PC-3 (cell line): Measurements from ENCODE around the gene AMN. TPM values are rescaled to one million over a fixed set of nuclear protein-coding genes. Genes with fewer than 3 reads are reported as not detected.

Experiments used
- ATAC-seq: fragments of 200-7000 bp; cut with Tn5 transposase; 2 replicates; pipeline ENCODE4 v1.9.1; 2020; ENCODE audit warnings: mild to moderate bottlenecking, moderate library complexity
- BruUV-seq: library from RNA; stranded (reverse); fragments of 400-500 nt; replicated peaks from 2 replicates; lab custom pipeline; 2021; lab: Mats Ljungman, UMichigan
- CTCF ChIA-PET: fragments of 300-600 bp; sonication (Branson Sonifier 250); formaldehyde crosslinking; loops from one replicate; lab custom pipeline; 2022; ENCODE audit warnings: antibody characterized with exemption; lab: Charles Lee
- POLR2A ChIA-PET: fragments of 300-600 bp; sonication (Branson Sonifier 250); formaldehyde crosslinking; loops from one replicate; lab custom pipeline; 2022; ENCODE audit warnings: antibody characterized with exemption; ENCODE audit not compliant: unreplicated experiment; lab: Charles Lee
- DNase-seq: peaks from one replicate; pipeline ENCODE4 v3.0.0-alpha.2; 2015
- H2AFZ ChIP-seq: fragments of 300-600 bp; sonication (generic); 2 replicates; pipeline ENCODE4 v1.6.0; 2016; ENCODE audit warnings: antibody characterized with exemption, low read length
- H3F3A ChIP-seq: fragments of 300-600 bp; sonication (generic); one replicate; pipeline ENCODE4 v1.6.0; 2017; ENCODE audit warnings: antibody characterized with exemption, low read length, control low read depth, mild to moderate bottlenecking; ENCODE audit not compliant: unreplicated experiment
- H3K27ac ChIP-seq: fragments of 300-600 bp; sonication (generic); 2 replicates; pipeline ENCODE4 v1.5.1; 2016; ENCODE audit warnings: mild to moderate bottlenecking, low read length
- H3K27me3 ChIP-seq: fragments of 300-600 bp; sonication (generic); 2 replicates; pipeline ENCODE4 v1.6.1; 2016; ENCODE audit warnings: low read length, mixed read lengths
- H3K36me3 ChIP-seq: fragments of 300-600 bp; sonication (generic); 2 replicates; pipeline ENCODE4 v1.6.1; 2016; ENCODE audit warnings: low read depth, mixed run types, low read length, mixed read lengths
- H3K4me1 ChIP-seq: fragments of 300-600 bp; sonication (generic); 2 replicates; pipeline ENCODE4 v1.5.1; 2016; ENCODE audit warnings: low read length; ENCODE audit not compliant: insufficient read depth
- H3K4me2 ChIP-seq: fragments of 300-600 bp; sonication (generic); 2 replicates; pipeline ENCODE4 v1.6.0; 2016; ENCODE audit warnings: low read length
- H3K4me3 ChIP-seq: fragments of 300-600 bp; sonication (generic); 2 replicates; pipeline ENCODE4 v1.5.1; 2016; ENCODE audit warnings: mild to moderate bottlenecking, low read length, mixed read lengths
- H3K79me2 ChIP-seq: fragments of 300-600 bp; sonication (generic); 2 replicates; pipeline ENCODE4 v1.6.1; 2017; ENCODE audit warnings: low read length, mixed read lengths
- H3K9ac ChIP-seq: fragments of 300-600 bp; sonication (generic); 2 replicates; pipeline ENCODE4 v1.6.0; 2016; ENCODE audit warnings: mild to moderate bottlenecking, low read length
- H3K9me2 ChIP-seq: fragments of 300-600 bp; sonication (generic); replicated peaks from 2 replicates; pipeline ENCODE4 v1.6.1; 2016; ENCODE audit warnings: mixed run types, low read length, mixed read lengths
- H3K9me3 ChIP-seq: fragments of 300-600 bp; sonication (generic); 2 replicates; pipeline ENCODE4 v1.6.1; 2016; ENCODE audit warnings: low read length, mixed read lengths
- H4K20me1 ChIP-seq: fragments of 300-600 bp; sonication (generic); 2 replicates; pipeline ENCODE4 v1.6.1; 2016; ENCODE audit warnings: low read length, mixed read lengths
- EZH2 ChIP-seq: fragments of 300-600 bp; sonication (generic); IDR thresholded peaks from one replicate; pipeline ENCODE4 v1.6.1; 2017; ENCODE audit warnings: antibody characterized with exemption, mild to moderate bottlenecking, low read length; ENCODE audit not compliant: unreplicated experiment
- EZH2phosphoT487 ChIP-seq: fragments of 300-600 bp; sonication (generic); IDR thresholded peaks from 2 replicates; pipeline ENCODE4 v1.6.1; 2018; ENCODE audit warnings: mild to moderate bottlenecking, antibody characterized with exemption, low read length, borderline replicate concordance
- intact Hi-C: fragments of 100-400 bp; cut with micrococcal nuclease; formaldehyde crosslinking; loops from 2 replicates; pipeline ENCODE4 v1.9.0; 2023
- total RNA-seq: library from RNA; depleted of rRNA; stranded (reverse); fragments of >200 nt; gene quantifications from 2 replicates; pipeline ENCODE4 v1.2.3, GENCODE V29; 2014
- TF ChIP-seq, protein P1 (sequence below): fragments of 300-600 bp; sonication (generic); conservative IDR thresholded peaks from 2 replicates; pipeline ENCODE4 v1.5.1; 2017; ENCODE audit warnings: antibody characterized with exemption, low read depth, mild to moderate bottlenecking, low read length

The AMN gene
- total RNA-seq, 1 experiment from 2014 or later = not detected

DNA sequence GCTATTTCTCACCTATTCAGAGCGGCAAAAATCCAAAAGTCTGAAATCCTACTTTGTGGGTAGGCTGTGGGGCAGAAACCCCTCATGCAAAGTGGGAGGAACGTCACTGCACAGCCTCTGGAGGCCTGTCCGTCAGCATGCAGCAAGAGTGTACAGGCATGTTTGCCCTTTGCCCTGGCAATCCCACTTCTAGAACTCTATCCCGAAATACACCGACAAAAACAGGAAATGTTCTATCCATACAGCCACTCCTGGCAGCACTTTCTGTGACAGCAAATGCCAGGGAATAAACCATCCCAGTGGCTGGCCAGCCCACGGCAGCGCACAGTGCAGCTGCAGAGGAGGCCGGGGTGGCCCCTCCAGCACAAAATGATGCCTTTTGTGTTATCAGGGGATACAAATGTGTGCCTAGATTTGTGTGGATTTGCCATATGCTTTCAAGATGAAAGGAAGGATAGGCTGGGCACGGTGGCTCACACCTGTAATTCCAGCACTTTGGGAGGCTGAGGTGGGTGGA lies 39.7 kb downstream of the AMN start:
- intact Hi-C loops = no loop called here
- CTCF ChIA-PET = no interaction called here
- H3K9ac ChIP-seq = no peak overlapping the region

DNA sequence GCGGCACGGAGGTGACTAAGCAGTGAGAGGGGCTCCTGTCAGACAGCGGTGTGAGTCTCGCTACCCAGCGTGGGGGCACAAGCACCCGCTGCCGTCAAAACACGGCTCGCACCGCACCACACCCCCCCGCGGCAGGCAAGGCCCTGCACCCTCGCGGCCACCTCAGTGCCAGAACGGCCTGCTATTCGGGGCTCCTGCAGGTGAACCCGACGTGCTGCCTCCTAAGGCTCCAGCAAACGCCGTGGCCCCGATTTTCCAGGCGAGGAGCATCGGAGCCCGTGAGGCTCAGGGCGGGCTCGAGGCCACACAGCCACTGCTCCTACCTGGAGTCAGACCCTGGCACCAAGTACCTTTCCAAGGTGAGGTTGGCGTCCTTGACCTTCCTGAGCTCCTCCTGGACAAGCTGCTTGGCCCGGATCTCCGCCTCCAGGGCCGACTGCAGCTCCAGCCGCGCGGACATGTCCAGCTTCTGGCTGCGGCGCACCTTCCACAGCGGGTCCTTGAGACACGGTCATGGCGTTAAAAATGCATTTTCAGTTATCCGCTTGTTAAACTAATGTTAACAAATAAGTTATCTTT lies 41.8 kb downstream of the AMN start:
- ATAC-seq (no peak), DNase-seq (no peak)
- H3K36me3 ChIP-seq = peaks cover 62% of the 10 kb centered on the region
- H3K4me2 ChIP-seq = no peak overlapping the region
- ChIA-PET POLR2A (no interaction called here), CTCF (no interaction called here)
- no peaks in the 10 kb centered on the region for H3K27me3 ChIP-seq
- H3K79me2 ChIP-seq = no peaks in the 10 kb centered on the region
- no peaks in the 10 kb centered on the region for H3K9me2 ChIP-seq
- H3K4me1 ChIP-seq = no peaks in the 10 kb centered on the region
- intact Hi-C loops = no loop called here
- no TSS peak for BruUV-seq
- H3K27ac ChIP-seq = no peak overlapping the region
- H2AFZ ChIP-seq = no peak overlapping the region
- no peak overlapping the region for H3K4me3 ChIP-seq
- no peaks in the 10 kb centered on the region for H3F3A ChIP-seq
- no peak overlapping the region for H3K9ac ChIP-seq
- no peaks in the 10 kb centered on the region for H4K20me1 ChIP-seq
- H3K9me3 ChIP-seq = no peaks in the 10 kb centered on the region
- TF ChIP-seq EZH2phosphoT487 (no peak), EZH2 (no peak)
- TF ChIP-seq, protein P1, sequence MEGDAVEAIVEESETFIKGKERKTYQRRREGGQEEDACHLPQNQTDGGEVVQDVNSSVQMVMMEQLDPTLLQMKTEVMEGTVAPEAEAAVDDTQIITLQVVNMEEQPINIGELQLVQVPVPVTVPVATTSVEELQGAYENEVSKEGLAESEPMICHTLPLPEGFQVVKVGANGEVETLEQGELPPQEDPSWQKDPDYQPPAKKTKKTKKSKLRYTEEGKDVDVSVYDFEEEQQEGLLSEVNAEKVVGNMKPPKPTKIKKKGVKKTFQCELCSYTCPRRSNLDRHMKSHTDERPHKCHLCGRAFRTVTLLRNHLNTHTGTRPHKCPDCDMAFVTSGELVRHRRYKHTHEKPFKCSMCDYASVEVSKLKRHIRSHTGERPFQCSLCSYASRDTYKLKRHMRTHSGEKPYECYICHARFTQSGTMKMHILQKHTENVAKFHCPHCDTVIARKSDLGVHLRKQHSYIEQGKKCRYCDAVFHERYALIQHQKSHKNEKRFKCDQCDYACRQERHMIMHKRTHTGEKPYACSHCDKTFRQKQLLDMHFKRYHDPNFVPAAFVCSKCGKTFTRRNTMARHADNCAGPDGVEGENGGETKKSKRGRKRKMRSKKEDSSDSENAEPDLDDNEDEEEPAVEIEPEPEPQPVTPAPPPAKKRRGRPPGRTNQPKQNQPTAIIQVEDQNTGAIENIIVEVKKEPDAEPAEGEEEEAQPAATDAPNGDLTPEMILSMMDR = no peak

More for the DNA sequence above, 39.7 kb downstream of the AMN start:
- TF ChIP-seq, protein P1 = no peak
- TF ChIP-seq EZH2 (no peak), EZH2phosphoT487 (no peak)
- no peaks in the 10 kb centered on the region for H3K9me2 ChIP-seq
- H3F3A ChIP-seq = no peaks in the 10 kb centered on the region
- H3K36me3 ChIP-seq = peaks cover 69% of the 10 kb centered on the region
- H3K4me1 ChIP-seq = no peaks in the 10 kb centered on the region
- H3K4me3 ChIP-seq = no peak overlapping the region
- H3K9me3 ChIP-seq = no peaks in the 10 kb centered on the region
- H3K27me3 ChIP-seq = no peaks in the 10 kb centered on the region
- BruUV-seq = no TSS peak
- POLR2A ChIA-PET = no interaction called here
- no peaks in the 10 kb centered on the region for H3K79me2 ChIP-seq
- no peak for ATAC-seq
- no peak for DNase-seq
- no peak overlapping the region for H2AFZ ChIP-seq
- H3K27ac ChIP-seq = no peak overlapping the region
- no peaks in the 10 kb centered on the region for H4K20me1 ChIP-seq
- H3K4me2 ChIP-seq = no peak overlapping the region

DNA sequence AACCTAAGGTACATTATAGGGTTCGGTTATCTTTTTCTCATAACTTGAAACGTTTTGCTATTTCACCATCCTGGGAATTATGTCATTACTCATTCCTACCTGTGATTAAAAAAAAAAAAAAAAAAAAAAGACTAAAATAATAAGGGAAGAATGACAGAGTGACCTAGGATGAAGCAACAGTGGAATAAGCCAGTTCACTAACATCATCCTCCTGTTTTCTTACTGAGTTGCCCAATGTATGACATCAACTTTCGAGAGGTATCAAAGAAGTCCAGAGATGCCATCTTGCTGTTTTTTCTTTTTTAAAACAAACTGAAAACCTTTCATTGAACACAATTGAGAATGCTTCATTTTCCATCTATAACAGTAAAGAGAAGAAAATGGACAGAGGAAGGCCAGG lies 42.8 kb downstream of the AMN start:
- Histone ChIP-seq H3K27ac (no peak overlapping the region), H4K20me1 (no peaks in the 10 kb centered on the region), H2AFZ (no peak overlapping the region), H3K9me3 (no peaks in the 10 kb centered on the region), H3K4me1 (no peaks in the 10 kb centered on the region), H3K9me2 (no peaks in the 10 kb centered on the region), H3K36me3 (peaks cover 59% of the 10 kb centered on the region), H3K4me3 (no peak overlapping the region), H3F3A (no peaks in the 10 kb centered on the region), H3K27me3 (no peaks in the 10 kb centered on the region), H3K79me2 (no peaks in the 10 kb centered on the region), H3K4me2 (no peak overlapping the region), H3K9ac (no peak overlapping the region)
- no TSS peak for BruUV-seq
- no peak for DNase-seq
- intact Hi-C loops = no loop called here
- POLR2A ChIA-PET = interaction anchor here (0.6 kb wide), 1 partner anchor 30 kb away, joined by 3 read pairs; no protein-coding TSS in a partner anchor
- CTCF ChIA-PET = no interaction called here
- TF ChIP-seq, protein P1 = no peak
- TF ChIP-seq EZH2phosphoT487 = no peak
- no peak for TF ChIP-seq EZH2
- ATAC-seq = no peak
